ENCODE measurements around the gene SRL.
A peak's percentile ranks its signal among the peaks of the same experiment; 100 is the strongest.

SRL gene

GRCh38 chr16:4241928-4242283, at the start of gene SRL:
Gene SRL (minus strand): TSS chr16:4242080. CDS start chr16:4242067, 13 bp downstream.
- peak; percentile 59 for DNase-seq

- DNase-seq = no peak
These were observed 48.5 kb upstream of the SRL start for GRCh38 chr16:4290236-4290830.

- peak; percentile 87 for DNase-seq
These were observed 46.5 kb upstream of the SRL start for GRCh38 chr16:4288148-4288921.

GRCh38 chr16:4285167-4285566, 43.3 kb upstream of the SRL start:
- no peak for DNase-seq

- no peak for DNase-seq
These were observed 42.1 kb upstream of the SRL start for GRCh38 chr16:4283939-4284338.

- DNase-seq = no peak
These were observed 41.6 kb upstream of the SRL start for GRCh38 chr16:4283441-4283840.

- no peak for DNase-seq
These were observed 38.7 kb upstream of the SRL start for GRCh38 chr16:4280625-4281024.

GRCh38 chr16:4277987-4278513, 36.2 kb upstream of the SRL start:
- no peak for DNase-seq

- no peak for DNase-seq
These were observed 34.0 kb upstream of the SRL start for GRCh38 chr16:4275861-4276260.

GRCh38 chr16:4273858-4274311, 32.0 kb upstream of the SRL start:
- peak; percentile 81 for DNase-seq

GRCh38 chr16:4272114-4272956, 30.5 kb upstream of the SRL start:
- peak; percentile 83 for DNase-seq

GRCh38 chr16:4271176-4272113, 29.6 kb upstream of the SRL start:
- DNase-seq = peak; percentile 95

- no peak for DNase-seq
These were observed 28.7 kb upstream of the SRL start for GRCh38 chr16:4270595-4270994.

GRCh38 chr16:4270091-4270490, 28.2 kb upstream of the SRL start:
- no peak for DNase-seq

- DNase-seq = no peak
These were observed 24.5 kb upstream of the SRL start for GRCh38 chr16:4266372-4266771.

GRCh38 chr16:4265676-4266075, 23.8 kb upstream of the SRL start:
- DNase-seq = no peak

- DNase-seq = no peak
These were observed 22.7 kb upstream of the SRL start for GRCh38 chr16:4264546-4264945.

- peak; percentile 76 for DNase-seq
These were observed 21.9 kb upstream of the SRL start for GRCh38 chr16:4263504-4264436.

- no peak for DNase-seq
These were observed 20.5 kb upstream of the SRL start for GRCh38 chr16:4262303-4262835.

GRCh38 chr16:4261557-4262172, 19.8 kb upstream of the SRL start:
- DNase-seq = peak; percentile 56
